Measurements from ENCODE around the gene AMPD1.

AMPD1 gene

DNA sequence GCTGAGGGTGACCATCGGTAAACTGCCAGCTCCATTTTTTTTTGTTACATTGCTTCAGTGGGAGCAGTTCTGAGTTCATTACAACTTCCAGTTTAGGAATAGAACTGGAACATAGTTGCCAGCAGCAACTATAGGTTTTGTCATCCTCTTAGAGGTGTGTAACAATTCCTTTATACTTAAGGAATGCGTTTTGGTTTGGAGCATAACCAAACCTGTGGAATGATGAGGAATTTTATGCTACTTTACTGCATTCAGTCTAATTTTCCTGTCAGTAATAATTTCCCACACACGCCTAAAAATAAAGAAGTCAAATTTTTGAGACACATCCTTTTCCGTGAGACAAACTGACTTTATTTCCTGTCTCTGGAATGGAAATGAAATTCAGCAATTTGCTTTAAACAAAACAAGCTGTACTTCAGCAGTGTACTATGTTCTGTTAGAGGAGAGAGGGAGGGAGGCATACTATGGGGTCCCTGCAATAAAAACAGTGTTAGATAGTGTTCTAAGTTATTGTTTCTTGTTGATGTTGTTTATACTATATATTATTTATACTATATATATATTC lies 4.8 kb upstream of the AMPD1 start:
- DNase-seq (ENCODE audit: low read depth in 3 of 3, low spot score in 1 of 3), result no peak

GRCh38 chr1:114696810-114697209 lies 1.5 kb upstream of the AMPD1 start:
- no peak for DNase-seq (ENCODE audit: low read depth in 3 of 3, low spot score in 1 of 3)

DNA sequence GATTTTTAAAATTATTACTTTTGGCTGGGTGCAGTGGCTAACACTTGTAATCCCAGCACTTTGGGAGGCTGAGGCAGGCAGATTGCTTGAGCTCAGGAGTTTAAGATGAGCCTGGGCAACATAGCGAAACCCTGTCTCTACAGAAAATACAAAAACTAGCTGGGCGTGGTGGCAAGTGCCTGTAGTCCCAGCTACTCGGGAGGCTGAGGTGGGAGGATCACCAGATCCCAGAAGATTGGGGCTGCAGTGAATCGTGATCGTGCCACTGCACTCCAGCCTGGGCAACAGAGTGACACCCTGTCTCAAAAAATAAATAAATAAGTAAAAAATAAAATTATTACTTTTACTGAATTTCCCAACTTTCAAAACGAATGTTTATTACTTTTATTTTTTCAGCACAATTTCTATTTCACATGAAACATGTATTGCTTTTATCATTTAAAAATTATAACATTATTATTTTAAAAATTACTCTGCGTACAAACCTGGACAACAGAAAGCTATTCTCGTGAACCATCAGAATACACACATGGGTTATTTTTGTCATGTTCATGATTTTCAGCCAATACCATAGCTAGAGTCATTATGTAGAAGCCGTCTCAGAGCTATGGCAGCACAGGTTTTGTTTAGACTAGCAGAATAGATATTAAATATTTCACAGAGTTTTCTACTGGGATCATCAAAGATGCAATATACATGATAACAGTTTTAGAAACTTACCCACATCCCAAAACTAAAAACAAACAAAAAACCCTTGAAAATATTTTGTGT lies 621 bp downstream of the AMPD1 start:
- DNase-seq (ENCODE audit: low read depth in 3 of 3, low spot score in 1 of 3), result no peak

- no peak for DNase-seq (ENCODE audit: low read depth in 3 of 3, low spot score in 1 of 3)
Observed at GRCh38 chr1:114692947-114693346, 2.4 kb downstream of the AMPD1 start.

DNA sequence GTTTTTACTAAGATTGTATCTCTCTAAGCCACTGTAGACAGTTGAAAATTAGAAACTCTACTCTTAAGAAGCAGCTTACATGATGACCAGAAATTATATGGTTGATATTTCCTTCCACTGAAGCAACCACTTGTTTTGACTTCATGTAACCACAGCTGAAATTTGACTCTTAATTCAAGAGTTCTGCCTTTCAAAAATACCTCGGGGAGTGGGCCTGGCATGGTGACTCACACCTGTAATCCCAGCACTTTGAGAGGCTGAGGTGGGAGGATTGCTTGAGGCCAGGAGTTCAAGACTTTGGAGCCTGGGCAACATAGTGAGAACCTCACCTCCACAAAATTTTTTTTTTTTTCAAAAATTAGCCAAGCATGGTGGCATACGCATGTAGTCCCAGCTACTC lies 4.3 kb downstream of the AMPD1 start:
- DNase-seq (ENCODE audit: low read depth in 3 of 3, low spot score in 1 of 3), result no peak

DNA sequence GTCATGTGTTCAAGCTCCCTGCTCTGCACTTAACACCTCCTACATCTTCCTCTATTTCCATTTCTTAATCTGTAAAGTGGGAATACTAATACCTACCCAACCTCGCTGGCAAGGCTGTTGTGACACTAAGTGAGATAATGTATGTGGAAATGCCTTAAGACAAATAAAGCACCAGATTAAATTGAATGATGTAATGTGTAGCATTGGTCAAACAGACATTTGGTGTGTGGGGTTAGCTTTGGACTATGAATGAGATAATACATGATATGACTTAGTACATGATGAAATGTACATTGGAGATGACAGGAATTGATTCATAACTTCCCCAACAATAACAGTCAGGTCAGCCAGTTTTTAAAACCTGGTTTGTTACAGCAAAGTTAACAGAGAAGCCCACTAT lies 5.2 kb downstream of the AMPD1 start:
- DNase-seq (ENCODE audit: low read depth in 3 of 3, low spot score in 1 of 3), result no peak

- no peak for DNase-seq (ENCODE audit: low read depth in 3 of 3, low spot score in 1 of 3)
Observed at GRCh38 chr1:114688526-114688925, 6.8 kb downstream of the AMPD1 start.

- no peak for DNase-seq (ENCODE audit: low read depth in 3 of 3, low spot score in 1 of 3)
Observed at GRCh38 chr1:114685851-114686250, 9.5 kb downstream of the AMPD1 start.

GRCh38 chr1:114677691-114678090 lies 17.7 kb downstream of the AMPD1 start:
- DNase-seq (ENCODE audit: low read depth in 3 of 3, low spot score in 1 of 3), result no peak

DNA sequence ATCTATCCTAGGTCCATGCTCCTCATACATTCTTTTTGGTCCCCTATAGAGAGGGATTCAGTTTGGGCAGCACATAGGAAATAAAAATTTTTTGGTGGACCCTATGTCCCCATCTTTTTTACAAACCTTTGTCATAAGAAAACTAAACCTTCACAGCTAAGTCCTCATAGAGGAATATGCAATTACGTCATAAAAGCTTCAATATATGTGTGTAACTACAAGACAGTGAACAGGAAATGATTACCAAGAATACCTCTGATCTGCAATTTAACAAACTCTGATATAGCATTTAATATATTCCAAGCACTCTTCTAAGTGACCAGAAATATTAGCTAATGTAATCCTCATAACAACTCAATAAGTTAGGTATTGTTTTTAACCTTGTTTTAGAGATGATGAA lies 19.2 kb downstream of the AMPD1 start:
- DNase-seq (ENCODE audit: low read depth in 3 of 3, low spot score in 1 of 3), result no peak

- DNase-seq (ENCODE audit: low read depth in 3 of 3, low spot score in 1 of 3), result no peak
Observed at GRCh38 chr1:114671939-114672275, 23.4 kb downstream of the AMPD1 start.

- DNase-seq (ENCODE audit: low read depth in 3 of 3, low spot score in 1 of 3), result no peak
Observed at GRCh38 chr1:114671011-114671938, 24.1 kb downstream of the AMPD1 start.

- peak; percentile 5 to 68 (median 56) for DNase-seq (ENCODE audit: low read depth in 3 of 3, low spot score in 1 of 3)
Observed at GRCh38 chr1:114670083-114671010, 25.0 kb downstream of the AMPD1 start.

- DNase-seq (ENCODE audit: low read depth in 3 of 3, low spot score in 1 of 3), result peak in 1 of 3 donors; percentile 81
Observed at GRCh38 chr1:114669562-114670082, 25.7 kb downstream of the AMPD1 start, which contains the start of gene DENND2C. TSS of gene DENND2C (minus strand) at chr1:114670049. CDS start at chr1:114625984, 44,065 bp downstream.

- no peak for DNase-seq (ENCODE audit: low read depth in 3 of 3, low spot score in 1 of 3)
Observed at GRCh38 chr1:114668784-114669561, 26.4 kb downstream of the AMPD1 start.

GRCh38 chr1:114668373-114668772 lies 27.0 kb downstream of the AMPD1 start:
- no peak for DNase-seq (ENCODE audit: low read depth in 3 of 3, low spot score in 1 of 3)

DNA sequence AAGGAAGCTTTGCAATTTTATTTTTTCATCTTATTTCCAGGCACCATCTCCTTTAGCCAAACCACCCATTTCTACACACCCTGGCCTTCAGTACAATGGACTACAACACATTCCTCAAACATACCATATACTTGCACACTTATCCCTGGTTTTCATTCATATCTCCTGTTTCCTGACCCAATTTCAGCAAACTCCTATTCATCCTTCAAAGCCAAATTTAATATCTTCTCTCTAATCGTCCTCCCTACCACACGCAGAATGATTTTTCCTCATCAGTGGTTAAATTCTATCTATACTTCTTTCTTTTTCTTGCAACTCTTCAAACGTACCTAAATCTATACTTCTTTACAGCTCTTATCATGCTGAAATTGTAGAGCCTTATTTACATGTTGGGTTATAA lies 28.4 kb downstream of the AMPD1 start:
- no peak for DNase-seq (ENCODE audit: low read depth in 3 of 3, low spot score in 1 of 3)

DNA sequence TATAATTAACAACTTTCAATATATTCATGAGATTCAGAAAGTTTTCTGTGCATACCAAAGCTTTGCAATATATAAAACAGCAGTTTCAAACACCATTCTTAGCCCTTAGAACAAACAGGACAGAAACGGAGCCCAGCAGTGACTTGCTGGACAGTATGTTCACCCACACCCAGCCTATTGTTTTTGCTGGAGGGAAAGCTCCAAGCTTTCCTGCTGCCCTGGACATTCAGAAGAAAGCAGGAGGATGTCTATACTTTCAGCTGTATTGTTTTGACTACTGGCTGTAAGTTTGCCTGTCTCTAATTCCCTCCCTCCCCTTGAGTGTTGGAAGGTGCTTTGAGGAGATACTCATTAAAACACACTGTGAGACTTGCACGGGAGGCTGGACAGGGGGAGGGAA lies 35.1 kb downstream of the AMPD1 start:
- DNase-seq (ENCODE audit: low read depth in 3 of 3, low spot score in 1 of 3), result no peak

GRCh38 chr1:114651893-114652292 lies 43.5 kb downstream of the AMPD1 start:
- DNase-seq (ENCODE audit: low read depth in 3 of 3, low spot score in 1 of 3), result no peak

- no peak for DNase-seq (ENCODE audit: low read depth in 3 of 3, low spot score in 1 of 3)
Observed at GRCh38 chr1:114648503-114648902, 46.8 kb downstream of the AMPD1 start.

Data from stimulated activated CD4-positive, alpha-beta T cell treated with anti-CD3 and anti-CD28 coated beads, TNF-alpha, amount 100 ng/mL, for 1 hour (primary cell).